ENCODE results near the gene LPCAT2.

The LPCAT2 gene

DNA sequence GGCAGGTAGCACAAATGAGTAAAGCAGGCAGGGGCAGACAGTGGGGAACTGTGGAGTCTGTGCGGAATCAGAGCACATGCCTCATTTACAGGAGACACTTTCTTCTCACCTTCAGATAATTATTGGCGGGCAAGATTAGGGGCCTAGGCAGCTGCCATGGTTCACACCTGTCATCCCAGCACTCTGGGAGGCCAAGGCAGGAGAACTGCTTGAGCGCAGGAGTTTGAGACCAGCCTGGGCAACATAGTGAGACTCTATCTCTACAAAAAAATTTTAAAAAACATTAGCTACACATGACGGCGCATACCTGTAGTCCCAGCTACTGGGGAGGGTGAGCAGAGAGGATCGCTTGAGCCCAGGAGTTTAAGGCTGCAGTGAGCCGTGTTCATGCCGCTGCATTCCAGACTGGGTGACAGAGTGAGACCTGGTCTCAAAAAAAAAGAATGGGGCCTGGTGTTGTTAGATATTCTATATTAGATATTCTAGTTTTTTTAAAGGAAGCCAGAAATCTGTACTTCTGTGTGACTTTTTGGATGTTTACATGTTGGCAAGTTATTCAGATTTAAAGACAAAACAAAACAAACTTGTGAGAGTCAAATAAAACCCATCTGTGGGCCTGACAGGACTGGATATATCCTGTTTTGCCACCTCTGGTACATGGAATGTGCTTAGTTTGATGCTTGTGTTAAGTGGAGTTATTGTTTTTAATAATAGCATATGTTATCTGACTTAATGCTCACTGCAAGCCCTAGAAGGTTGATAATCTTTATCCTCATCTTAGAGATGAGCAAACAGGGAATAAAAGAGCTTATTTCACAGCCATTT is 4.9 kb upstream of the LPCAT2 start:
- no peak for DNase-seq (ENCODE audit: low spot score)

DNA sequence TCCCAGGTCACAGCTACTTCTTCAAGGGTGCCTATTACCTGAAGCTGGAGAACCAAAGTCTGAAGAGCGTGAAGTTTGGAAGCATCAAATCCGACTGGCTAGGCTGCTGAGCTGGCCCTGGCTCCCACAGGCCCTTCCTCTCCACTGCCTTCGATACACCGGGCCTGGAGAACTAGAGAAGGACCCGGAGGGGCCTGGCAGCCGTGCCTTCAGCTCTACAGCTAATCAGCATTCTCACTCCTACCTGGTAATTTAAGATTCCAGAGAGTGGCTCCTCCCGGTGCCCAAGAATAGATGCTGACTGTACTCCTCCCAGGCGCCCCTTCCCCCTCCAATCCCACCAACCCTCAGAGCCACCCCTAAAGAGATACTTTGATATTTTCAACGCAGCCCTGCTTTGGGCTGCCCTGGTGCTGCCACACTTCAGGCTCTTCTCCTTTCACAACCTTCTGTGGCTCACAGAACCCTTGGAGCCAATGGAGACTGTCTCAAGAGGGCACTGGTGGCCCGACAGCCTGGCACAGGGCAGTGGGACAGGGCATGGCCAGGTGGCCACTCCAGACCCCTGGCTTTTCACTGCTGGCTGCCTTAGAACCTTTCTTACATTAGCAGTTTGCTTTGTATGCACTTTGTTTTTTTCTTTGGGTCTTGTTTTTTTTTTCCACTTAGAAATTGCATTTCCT is 3.4 kb upstream of the LPCAT2 start:
- no peak for DNase-seq (ENCODE audit: low spot score)

DNA sequence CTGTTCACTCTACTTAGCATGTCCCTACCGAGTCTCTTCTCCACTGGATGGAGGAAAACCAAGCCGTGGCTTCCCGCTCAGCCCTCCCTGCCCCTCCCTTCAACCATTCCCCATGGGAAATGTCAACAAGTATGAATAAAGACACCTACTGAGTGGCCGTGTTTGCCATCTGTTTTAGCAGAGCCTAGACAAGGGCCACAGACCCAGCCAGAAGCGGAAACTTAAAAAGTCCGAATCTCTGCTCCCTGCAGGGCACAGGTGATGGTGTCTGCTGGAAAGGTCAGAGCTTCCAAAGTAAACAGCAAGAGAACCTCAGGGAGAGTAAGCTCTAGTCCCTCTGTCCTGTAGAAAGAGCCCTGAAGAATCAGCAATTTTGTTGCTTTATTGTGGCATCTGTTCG is 2.8 kb upstream of the LPCAT2 start:
- no peak for DNase-seq (ENCODE audit: low spot score)

DNA sequence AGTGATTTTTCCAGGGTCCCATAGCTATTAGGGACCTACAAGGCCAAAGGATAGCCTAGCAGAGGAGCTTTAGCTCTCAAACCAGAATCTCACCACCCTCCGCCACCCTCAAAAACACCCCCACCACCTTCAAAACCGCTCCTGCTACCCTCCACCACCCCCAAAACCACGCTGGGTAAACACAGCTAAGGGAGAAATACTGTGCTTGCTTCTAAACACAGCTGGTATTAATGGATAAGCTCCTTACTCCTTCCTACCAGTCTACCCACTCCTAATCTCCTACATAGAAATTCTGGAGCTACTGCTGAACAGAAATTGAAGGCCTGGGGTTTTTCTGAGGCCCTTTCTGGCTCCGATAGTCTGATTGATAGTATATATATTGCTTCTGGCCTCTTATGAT is 2.2 kb upstream of the LPCAT2 start:
- DNase-seq (ENCODE audit: low spot score), result no peak

DNA sequence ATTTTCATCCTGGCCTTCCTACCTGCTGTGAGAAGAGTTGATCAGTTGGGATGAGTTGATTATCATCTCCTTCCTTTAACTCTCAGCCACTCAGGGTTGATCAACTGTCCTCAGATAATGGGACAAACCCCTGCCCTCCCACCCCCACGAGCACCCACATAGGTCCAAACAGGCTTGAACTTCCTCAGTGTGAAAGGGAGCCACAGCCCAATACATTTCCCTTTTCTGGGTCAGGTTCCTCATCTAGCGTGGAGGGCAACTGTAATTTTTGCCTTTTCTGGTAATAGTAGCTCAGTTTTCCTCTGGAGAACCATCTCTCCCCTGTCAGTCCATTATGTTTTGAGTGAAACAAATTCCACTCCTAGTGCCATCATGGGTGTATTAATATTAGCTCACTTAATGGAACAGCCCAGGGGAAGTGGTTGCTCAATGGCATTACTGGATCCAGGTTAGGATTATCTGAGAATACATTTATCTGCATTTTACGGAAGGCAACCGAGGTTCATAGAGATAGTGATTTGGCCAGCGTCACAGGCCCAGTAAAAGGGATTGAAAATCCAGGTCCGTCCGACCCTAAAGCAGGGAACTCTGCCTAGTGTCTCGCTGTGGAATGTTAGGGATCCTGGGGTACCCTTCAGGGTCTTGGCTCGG is 476 bp upstream of the LPCAT2 start:
- DNase-seq (ENCODE audit: low spot score), result no peak

DNA sequence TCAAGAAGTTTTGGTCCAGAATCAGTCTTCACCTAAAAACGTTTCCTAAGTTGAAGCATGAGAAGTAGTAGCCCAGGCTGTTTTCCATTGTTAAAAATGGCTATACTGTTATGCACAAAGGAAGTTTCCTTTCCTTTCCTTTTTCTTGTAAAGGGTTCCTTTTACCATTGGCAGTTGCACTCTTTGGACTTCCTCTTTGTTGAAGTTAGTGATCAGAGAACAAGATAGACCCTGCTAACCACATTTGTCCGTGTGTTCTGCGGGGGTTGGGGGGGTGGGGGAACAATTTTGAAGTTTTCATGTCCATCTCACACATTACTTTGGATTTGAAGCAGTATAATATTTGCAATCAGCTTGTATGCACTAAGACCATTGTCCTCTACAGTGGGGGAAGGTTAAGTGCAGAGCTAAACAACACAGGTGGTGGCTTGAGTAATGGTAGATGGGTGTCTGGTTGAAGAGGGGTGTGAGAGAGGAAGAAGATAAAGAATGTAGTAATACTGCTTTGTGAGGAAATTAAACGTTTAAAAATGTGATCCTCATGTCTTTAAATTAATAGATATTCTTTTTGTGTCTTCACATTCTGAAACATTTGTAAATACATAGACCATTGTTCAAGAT is 1.4 kb downstream of the LPCAT2 start:
- no peak for DNase-seq (ENCODE audit: low spot score)

DNA sequence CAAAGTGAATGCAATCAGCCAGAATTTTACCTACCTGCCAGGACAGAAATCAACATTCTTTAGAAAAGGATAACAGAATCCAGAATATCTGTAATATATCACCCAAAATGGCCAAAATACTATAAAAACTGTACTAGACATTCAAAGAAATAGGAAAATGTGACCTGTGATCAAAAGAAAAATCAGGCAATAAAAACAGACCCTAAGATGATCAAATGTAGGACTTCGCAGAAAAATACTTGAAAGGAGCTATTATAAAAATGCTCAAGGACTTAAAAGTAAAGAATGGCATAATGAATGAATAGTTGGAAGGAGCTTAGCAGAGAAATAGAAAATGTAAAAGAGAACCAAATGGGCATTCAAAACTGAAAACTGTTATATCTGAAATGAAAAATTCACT is 4.1 kb downstream of the LPCAT2 start:
- DNase-seq (ENCODE audit: low spot score), result no peak

DNA sequence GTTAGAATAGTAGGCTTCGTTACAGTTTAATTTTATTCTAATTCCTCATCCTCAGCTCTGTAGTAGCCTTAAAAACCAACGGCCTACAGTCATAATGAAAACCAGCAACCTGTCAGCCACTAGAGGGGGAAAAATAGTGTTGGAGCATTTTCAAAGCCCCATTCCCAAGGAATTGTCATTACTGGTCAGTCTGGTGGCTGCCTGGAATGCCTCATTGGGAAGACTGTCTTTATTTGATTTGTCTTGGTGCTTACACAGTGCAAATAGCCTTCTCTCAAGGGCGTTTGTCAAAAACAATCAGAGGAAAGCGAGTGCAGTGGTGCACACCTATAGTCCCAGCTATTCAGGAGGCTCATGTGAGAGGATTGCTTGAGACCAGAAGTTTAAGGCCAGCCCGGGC is 4.7 kb downstream of the LPCAT2 start:
- no peak for DNase-seq (ENCODE audit: low spot score)

DNA sequence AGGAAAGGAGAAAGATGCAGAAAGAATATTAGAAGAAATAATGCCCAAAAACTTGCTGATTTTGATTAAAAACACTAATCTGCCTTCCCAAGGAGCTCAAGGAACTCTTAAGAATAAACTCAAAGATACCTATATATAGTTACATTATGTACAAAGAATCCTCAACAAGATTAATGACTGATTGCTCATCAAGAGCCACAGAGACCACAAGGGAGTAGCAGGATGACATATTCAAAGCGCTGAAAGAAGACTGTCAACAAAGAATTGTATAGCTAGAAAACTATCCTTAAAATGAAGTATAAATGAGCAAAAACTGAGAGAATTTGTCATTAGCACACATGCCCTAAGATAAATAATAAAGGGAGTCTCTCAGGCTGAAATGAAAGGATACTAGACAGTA is 6.2 kb downstream of the LPCAT2 start:
- DNase-seq (ENCODE audit: low spot score), result no peak

DNA sequence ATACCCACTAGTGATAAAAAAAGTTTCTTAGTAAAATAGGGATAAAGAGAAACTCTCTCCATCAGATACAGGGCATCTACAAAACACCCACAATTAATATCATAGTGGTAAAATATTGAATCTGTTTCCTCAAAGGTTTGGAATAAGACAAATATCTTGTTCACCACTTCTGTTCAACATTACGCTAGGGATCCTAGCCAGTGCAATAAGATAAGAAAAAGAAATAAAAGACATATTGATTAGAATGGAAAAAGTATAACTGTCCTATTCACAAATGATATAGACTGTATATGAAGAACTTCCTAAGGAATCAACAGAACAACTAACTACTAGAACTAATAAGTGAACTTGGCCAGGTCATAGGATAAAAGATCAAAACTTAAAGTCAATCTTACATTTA is 12.9 kb downstream of the LPCAT2 start:
- no peak for DNase-seq (ENCODE audit: low spot score)

DNA sequence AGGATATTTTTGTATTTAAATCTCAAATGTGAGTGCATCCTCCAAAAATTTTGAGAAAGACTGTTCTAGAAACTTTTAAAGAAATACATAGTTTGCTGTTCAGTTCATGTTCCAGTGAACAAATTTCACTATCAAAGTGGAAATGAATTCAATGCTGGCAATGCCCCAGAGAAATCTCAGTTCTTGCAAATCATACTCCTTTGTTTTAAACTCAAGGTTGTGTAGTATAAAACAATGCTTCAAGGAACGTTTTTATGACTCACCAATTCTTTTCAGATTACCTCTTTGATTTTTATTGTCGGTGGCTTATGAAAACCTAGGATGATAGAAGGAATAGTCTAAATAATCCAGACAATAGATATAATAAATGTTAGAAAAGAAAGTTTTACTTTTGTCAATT is 17.6 kb downstream of the LPCAT2 start:
- DNase-seq (ENCODE audit: low spot score), result no peak

DNA sequence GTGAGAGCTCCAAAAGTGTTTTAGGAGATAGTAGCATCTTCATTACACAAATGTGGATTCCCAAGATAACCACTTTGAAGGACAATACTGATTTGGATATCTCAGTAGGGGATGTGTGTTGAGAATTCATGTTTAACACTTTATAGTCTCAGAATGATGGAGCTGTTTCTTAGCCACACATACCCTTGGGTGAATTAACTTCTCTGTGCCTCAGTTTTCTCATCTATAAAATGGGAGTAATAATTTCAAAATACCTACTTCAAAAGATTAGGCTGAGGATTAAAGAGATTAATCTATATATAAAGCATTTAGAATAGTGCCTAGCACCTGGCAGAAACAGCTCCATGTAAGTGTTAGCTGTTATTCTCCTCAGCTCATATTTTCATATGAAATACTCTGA is 19.0 kb downstream of the LPCAT2 start:
- DNase-seq (ENCODE audit: low spot score), result no peak

DNA sequence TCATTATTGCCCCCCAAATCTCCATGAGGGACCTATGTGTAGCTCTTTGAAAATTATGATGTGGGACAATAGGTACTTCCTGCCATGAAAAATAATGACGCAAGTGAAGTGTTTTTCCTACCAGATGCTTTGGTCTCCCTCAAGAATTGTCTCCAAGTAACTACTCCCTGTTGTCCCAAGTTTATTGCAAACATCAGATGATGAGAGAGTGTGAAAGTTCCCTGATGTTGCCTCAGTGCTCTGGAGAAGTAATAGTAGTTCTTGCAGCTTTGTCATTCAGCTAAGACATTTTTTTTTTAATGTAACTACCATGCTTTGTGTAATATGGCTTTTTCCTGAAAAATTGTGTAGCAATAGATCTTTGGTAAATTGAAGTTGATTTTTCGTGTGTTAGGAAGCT is 20.1 kb downstream of the LPCAT2 start:
- DNase-seq (ENCODE audit: low spot score), result no peak

DNA sequence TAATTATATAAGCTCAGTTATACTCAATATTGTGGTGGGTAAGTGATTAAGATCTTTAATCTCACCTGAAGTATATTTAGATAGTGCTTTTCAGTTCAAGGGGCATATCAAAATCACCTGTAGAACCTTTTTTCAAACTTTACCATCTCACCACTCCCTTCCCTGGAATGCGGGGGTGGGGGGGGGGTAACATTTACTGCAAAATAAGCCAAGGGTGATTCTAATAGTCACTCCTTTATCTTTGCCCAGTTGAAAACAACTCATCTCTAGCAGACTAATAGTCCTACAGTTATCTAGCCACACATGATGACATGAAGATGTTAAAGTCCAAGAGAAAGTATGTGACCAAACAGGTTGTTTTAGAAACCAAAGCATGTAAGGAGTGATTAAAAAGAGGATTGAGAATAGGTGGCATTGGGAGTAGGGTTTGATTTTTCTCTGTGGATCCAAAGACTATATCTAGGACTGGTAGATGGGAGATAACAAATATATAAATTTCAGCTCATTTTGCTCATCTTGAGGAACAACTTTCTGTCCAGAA is 21.5 kb downstream of the LPCAT2 start:
- no peak for DNase-seq (ENCODE audit: low spot score)

DNA sequence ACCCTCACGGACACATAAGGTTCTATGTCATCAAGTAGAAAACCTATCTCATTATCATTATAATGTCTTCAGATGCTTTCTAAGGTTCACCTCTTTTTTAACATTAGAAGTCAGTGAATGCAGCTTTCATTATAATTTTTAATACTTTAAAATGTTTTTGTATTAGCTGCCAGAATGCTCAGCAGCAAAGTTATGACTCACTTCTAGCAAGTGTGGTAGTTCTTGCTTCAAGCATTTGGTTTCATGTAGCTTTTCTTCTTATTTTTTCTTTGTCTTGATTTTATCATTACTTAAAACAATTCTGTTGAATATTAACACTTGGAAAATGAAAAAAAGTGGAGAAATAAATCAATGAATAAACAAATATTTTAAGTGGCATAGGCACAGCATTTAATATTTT is 23.4 kb downstream of the LPCAT2 start:
- DNase-seq (ENCODE audit: low spot score), result no peak

DNA sequence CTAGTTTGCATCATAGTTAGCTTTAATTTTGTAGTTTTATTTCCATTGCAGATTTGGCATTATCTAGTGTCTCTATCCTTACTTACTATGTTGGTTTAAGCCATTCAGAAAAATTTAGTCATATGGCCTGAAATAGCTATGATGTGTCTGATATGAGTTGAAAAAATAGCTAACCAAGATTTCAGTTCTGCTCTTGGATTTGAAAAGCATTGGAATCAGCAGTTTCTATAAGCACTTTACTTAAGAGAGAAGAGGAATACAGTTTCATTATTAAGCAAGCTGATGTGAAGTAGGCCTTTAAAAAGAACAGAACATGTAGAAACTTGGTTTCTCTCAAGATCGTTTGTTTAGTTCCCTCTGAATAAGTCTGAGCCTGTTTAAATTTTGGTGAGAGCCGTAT is 25.9 kb downstream of the LPCAT2 start:
- DNase-seq (ENCODE audit: low spot score), result no peak

DNA sequence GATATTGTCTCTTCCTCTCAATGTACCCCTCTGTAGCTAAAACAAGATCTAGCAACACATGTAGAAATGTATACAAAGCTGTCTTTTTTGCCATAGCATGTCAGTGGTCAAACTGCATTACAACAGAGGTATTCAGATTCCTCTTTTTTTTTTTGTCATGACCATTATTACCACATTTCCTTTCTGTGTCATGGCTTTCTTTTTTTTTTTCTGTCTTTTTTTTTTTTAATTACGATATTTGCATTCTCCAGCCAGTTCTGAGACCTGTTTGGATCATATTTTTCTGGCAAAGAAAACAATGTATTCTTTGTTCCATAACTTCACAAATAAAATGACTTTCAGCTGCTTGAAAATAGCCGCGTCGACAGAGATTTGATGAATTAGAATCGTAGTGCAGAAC is 30.2 kb downstream of the LPCAT2 start:
- DNase-seq (ENCODE audit: low spot score), result no peak

DNA sequence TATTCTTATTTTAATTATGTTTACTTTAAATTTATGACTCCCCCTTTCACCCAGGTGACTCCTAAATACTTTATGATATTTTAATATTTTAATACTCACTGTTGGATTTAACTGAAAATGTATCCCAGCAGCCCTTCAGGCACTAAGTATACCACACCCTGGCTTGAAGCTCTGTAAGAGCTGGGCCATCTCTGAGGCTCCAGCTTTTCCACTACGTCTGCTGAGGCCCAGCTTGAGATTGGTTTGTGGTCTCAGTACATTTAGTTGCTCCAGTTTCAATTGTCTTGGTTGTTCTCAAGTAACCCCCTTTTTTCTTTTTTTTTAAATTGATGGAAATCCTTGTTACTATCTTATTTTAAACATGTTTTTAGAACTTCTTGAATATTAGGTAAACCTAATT is 30.6 kb downstream of the LPCAT2 start:
- no peak for DNase-seq (ENCODE audit: low spot score)

DNA sequence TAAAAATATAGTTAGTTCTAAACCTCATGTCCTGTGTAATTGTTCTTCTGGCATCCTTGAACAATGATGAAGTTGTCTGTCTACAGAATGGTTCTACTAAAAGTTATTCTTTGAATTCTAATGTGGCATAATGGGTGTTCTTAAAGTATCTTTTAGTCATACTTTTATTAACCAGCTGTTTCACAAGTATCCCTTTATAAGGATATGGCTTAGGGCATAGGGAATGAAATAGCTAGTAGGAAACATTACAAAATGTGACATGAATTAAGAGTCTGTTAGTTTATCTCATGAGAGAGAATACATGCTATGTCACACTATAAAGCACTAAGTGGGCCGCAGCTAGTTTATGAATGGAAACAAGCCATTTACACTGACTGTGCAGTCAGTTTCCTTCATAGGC is 31.3 kb downstream of the LPCAT2 start:
- no peak for DNase-seq (ENCODE audit: low spot score)

DNA sequence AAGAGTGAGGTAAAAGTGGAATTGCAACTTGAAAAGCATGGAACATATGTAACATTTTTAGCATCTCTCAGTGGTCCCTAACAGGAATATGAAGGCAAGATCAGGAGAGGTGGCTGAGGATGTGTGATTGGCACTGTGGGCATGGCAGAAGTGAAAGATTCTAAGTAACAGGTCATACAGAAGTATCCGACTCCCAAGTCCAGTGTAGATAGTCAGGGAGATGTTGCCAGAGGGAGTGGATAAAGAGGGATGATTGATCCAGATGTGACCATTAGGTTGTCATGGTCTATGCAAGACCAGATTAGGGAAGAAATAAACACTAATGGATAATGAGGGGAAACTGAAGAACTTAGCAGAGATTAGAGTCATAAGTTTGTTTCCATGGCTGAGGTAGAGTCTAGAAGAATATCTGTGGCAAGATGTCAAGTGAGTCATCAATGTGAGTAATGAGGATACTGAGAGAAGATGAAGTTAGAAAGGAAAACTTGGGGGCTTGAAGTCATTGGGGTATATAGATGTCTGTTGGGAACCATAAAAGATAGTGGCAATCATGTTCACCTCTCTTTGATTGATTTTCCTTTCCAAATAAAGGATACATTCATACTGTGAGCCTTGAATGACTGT is 33.7 kb downstream of the LPCAT2 start:
- no peak for DNase-seq (ENCODE audit: low spot score)

DNA sequence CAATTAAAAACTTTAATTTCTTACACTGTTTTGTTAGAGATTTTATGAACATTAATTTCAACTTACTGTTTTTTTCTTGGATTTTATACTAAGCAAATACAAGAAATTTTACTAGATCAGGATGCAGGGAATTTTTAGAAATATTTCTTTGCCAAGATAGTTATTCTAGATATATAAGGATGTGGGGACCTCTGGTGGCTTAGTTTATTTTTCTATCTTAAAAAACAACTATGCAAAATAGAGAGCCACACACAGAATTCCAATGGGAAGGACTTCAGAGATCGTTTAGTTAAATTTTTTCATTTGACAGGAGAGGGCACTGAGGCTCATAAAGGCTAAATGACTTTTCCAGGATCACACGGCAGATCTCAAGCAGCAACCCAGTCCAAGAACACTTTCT is 34.6 kb downstream of the LPCAT2 start:
- no peak for DNase-seq (ENCODE audit: low spot score)

DNA sequence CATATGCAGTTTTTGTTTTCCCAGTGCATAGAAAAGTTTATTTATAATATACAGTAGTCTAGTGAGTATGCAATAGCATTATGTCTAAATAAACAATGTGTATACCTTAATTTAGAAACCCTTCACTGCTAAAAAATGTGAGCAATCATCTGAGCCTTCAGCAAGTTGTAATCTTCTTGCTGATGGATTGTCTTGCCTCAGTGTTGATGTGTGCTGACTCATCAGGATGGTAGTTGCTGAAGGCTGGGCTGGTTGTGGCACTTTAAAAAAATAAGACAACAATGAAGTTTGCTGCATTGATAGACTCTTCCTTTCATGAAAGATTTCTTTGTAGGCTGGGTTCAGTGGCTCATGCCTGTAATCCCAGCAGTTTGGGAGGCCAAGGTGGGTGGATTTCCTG is 43.7 kb downstream of the LPCAT2 start:
- no peak for DNase-seq (ENCODE audit: low spot score)

All from CD4-positive, alpha-beta T cell treated with Interleukin-15 for 4 hours (primary cell).